MM.1S (cell line): Measurements from ENCODE around the gene PDLIM5.

Source experiments
- DNase-seq: peaks from one replicate; pipeline ENCODE4 v3.0.0-alpha.2; 2015
- H2AFZ ChIP-seq: fragments of 300-600 bp; sonication (generic); 2 replicates; pipeline ENCODE4 v1.6.0; 2016; ENCODE audit warnings: antibody characterized with exemption, low read length
- H3F3A ChIP-seq: fragments of 300-600 bp; sonication (generic); 2 replicates; pipeline ENCODE4 v1.6.1; 2016; ENCODE audit warnings: mild to moderate bottlenecking, antibody characterized with exemption, low read length, moderate library complexity, mixed read lengths; ENCODE audit not compliant: insufficient read depth
- H3K27ac ChIP-seq: fragments of 300-600 bp; sonication (generic); 2 replicates; pipeline ENCODE4 v1.5.1; 2016; ENCODE audit warnings: mild to moderate bottlenecking, low read length
- H3K27me3 ChIP-seq: fragments of 300-600 bp; sonication (generic); replicated peaks from 2 replicates; pipeline ENCODE4 v1.6.0; 2016; ENCODE audit warnings: low read length; ENCODE audit not compliant: insufficient read depth
- H3K36me3 ChIP-seq: fragments of 300-600 bp; sonication (generic); replicated peaks from 2 replicates; pipeline ENCODE4 v1.6.1; 2016; ENCODE audit warnings: mild to moderate bottlenecking, low read length, mixed read lengths; ENCODE audit not compliant: insufficient read depth
- H3K4me1 ChIP-seq: fragments of 300-600 bp; sonication (generic); 2 replicates; pipeline ENCODE4 v1.6.1; 2016; ENCODE audit warnings: low read length, mixed read lengths
- H3K4me2 ChIP-seq: fragments of 300-600 bp; sonication (generic); 2 replicates; pipeline ENCODE4 v1.6.0; 2016; ENCODE audit warnings: low read depth, low read length
- H3K4me3 ChIP-seq: fragments of 300-600 bp; sonication (generic); 2 replicates; pipeline ENCODE4 v1.5.1; 2016; ENCODE audit warnings: low read length, mixed read lengths
- H3K79me2 ChIP-seq: fragments of 300-600 bp; sonication (generic); 2 replicates; pipeline ENCODE4 v1.6.1; 2016; ENCODE audit warnings: mixed run types, low read length, mixed read lengths
- H3K9ac ChIP-seq: fragments of 300-600 bp; sonication (generic); 2 replicates; pipeline ENCODE4 v1.6.1; 2016; ENCODE audit warnings: low read length, mixed read lengths
- H3K9me2 ChIP-seq: fragments of 300-600 bp; sonication (generic); replicated peaks from 2 replicates; pipeline ENCODE4 v1.6.1; 2016; ENCODE audit warnings: mild to moderate bottlenecking, low read length, mixed read lengths; ENCODE audit not compliant: insufficient read depth
- H3K9me3 ChIP-seq: fragments of 300-600 bp; sonication (generic); replicated peaks from 2 replicates; pipeline ENCODE4 v1.6.1; 2016; ENCODE audit warnings: mild to moderate bottlenecking, low read length, mixed read lengths; ENCODE audit not compliant: insufficient read depth
- H4K20me1 ChIP-seq: fragments of 300-600 bp; sonication (generic); 2 replicates; pipeline ENCODE4 v1.6.1; 2016; ENCODE audit warnings: mild to moderate bottlenecking, low read length, moderate library complexity, mixed read lengths; ENCODE audit not compliant: insufficient read depth
- EZH2 ChIP-seq: fragments of 300-600 bp; sonication (generic); optimal IDR thresholded peaks from 2 replicates; pipeline ENCODE3; 2017; ENCODE audit warnings: low read depth, mild to moderate bottlenecking, antibody characterized with exemption, low read length, mixed read lengths
- EZH2phosphoT487 ChIP-seq: fragments of 300-600 bp; sonication (generic); IDR thresholded peaks from 2 replicates; pipeline ENCODE4 v1.6.1; 2018; ENCODE audit warnings: antibody characterized with exemption, low read length
- TF ChIP-seq, protein P1 (sequence below): fragments of 300-600 bp; sonication (generic); IDR thresholded peaks from 2 replicates; pipeline ENCODE4 v1.5.1; 2016; ENCODE audit warnings: antibody characterized with exemption, low read length, mixed read lengths

Gene PDLIM5

DNA sequence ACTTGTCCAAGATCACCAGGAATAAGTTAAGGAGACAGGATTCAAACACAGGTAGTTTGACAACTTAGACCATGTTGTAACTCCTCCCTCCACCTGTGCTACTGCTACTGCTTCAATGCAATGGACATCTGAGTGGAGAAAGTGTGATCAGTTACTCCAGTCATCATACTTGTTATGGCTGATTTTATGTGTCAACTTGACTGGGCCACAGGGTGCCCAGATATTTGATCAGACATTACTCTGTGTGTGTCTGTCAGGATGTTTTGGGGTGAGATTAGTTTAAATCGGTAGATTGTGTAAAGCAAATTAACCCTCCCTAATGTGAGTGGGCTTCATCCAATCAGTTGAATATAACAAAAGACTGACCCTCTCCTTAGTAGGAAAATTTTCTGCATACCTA is 34.8 kb upstream of the PDLIM5 start:
- H2AFZ ChIP-seq = no peak overlapping the region
- no peak for DNase-seq
- no peaks in the 10 kb centered on the region for H3F3A ChIP-seq
- no peak overlapping the region for H3K27ac ChIP-seq
- no peaks in the 10 kb centered on the region for H3K9me2 ChIP-seq
- H4K20me1 ChIP-seq = no peaks in the 10 kb centered on the region
- no peaks in the 10 kb centered on the region for H3K79me2 ChIP-seq
- no peak overlapping the region for H3K9ac ChIP-seq
- no peaks in the 10 kb centered on the region for H3K27me3 ChIP-seq
- TF ChIP-seq EZH2 = no peak
- TF ChIP-seq, protein P1, sequence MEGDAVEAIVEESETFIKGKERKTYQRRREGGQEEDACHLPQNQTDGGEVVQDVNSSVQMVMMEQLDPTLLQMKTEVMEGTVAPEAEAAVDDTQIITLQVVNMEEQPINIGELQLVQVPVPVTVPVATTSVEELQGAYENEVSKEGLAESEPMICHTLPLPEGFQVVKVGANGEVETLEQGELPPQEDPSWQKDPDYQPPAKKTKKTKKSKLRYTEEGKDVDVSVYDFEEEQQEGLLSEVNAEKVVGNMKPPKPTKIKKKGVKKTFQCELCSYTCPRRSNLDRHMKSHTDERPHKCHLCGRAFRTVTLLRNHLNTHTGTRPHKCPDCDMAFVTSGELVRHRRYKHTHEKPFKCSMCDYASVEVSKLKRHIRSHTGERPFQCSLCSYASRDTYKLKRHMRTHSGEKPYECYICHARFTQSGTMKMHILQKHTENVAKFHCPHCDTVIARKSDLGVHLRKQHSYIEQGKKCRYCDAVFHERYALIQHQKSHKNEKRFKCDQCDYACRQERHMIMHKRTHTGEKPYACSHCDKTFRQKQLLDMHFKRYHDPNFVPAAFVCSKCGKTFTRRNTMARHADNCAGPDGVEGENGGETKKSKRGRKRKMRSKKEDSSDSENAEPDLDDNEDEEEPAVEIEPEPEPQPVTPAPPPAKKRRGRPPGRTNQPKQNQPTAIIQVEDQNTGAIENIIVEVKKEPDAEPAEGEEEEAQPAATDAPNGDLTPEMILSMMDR = no peak
- no peak for TF ChIP-seq EZH2phosphoT487
- H3K36me3 ChIP-seq = no peaks in the 10 kb centered on the region
- no peaks in the 10 kb centered on the region for H3K9me3 ChIP-seq
- no peaks in the 10 kb centered on the region for H3K4me1 ChIP-seq
- no peak overlapping the region for H3K4me2 ChIP-seq
- no peak overlapping the region for H3K4me3 ChIP-seq

- no peaks in the 10 kb centered on the region for H3K36me3 ChIP-seq
- H3K27ac ChIP-seq = no peak overlapping the region
- H3K9me3 ChIP-seq = no peaks in the 10 kb centered on the region
- no peaks in the 10 kb centered on the region for H3F3A ChIP-seq
- no peak overlapping the region for H2AFZ ChIP-seq
- H3K9me2 ChIP-seq = no peaks in the 10 kb centered on the region
- no peak overlapping the region for H3K9ac ChIP-seq
- H3K27me3 ChIP-seq = no peaks in the 10 kb centered on the region
- no peak overlapping the region for H3K4me3 ChIP-seq
- no peaks in the 10 kb centered on the region for H4K20me1 ChIP-seq
- H3K79me2 ChIP-seq = no peaks in the 10 kb centered on the region
- no peaks in the 10 kb centered on the region for H3K4me1 ChIP-seq
- no peak for TF ChIP-seq EZH2phosphoT487
- TF ChIP-seq, protein P1 = no peak
- no peak for TF ChIP-seq EZH2
- DNase-seq = no peak
- no peak overlapping the region for H3K4me2 ChIP-seq
These were observed 32.2 kb upstream of the PDLIM5 start for GRCh38 chr4:94419549-94419948.

- Histone ChIP-seq H3K27ac (no peak overlapping the region), H3K9ac (no peak overlapping the region), H2AFZ (no peak overlapping the region), H3K27me3 (no peaks in the 10 kb centered on the region), H3K79me2 (no peaks in the 10 kb centered on the region), H3K4me1 (no peaks in the 10 kb centered on the region), H3K9me3 (no peaks in the 10 kb centered on the region), H3K36me3 (no peaks in the 10 kb centered on the region), H3F3A (no peaks in the 10 kb centered on the region), H4K20me1 (no peaks in the 10 kb centered on the region), H3K9me2 (no peaks in the 10 kb centered on the region), H3K4me2 (no peak overlapping the region), H3K4me3 (no peak overlapping the region)
- DNase-seq = no peak
- TF ChIP-seq EZH2phosphoT487 (no peak), EZH2 (no peak)
- TF ChIP-seq, protein P1 = no peak
These were observed 31.8 kb upstream of the PDLIM5 start for GRCh38 chr4:94419956-94420355.

- Histone ChIP-seq H3K9ac (no peak overlapping the region), H3K9me2 (no peaks in the 10 kb centered on the region), H4K20me1 (no peaks in the 10 kb centered on the region), H2AFZ (no peak overlapping the region), H3K9me3 (no peaks in the 10 kb centered on the region), H3K27ac (no peak overlapping the region), H3K4me3 (no peak overlapping the region), H3K4me1 (no peaks in the 10 kb centered on the region), H3K27me3 (no peaks in the 10 kb centered on the region), H3K36me3 (no peaks in the 10 kb centered on the region), H3K79me2 (no peaks in the 10 kb centered on the region), H3K4me2 (no peak overlapping the region), H3F3A (no peaks in the 10 kb centered on the region)
- TF ChIP-seq, protein P1 = no peak
- no peak for TF ChIP-seq EZH2phosphoT487
- no peak for TF ChIP-seq EZH2
- no peak for DNase-seq
These were observed 31.4 kb upstream of the PDLIM5 start for GRCh38 chr4:94420356-94420755.
